Dedifferentiated amniotic fluid mesenchymal stem cell (primary cell): ENCODE measurements around the gene ZIC5.

Source experiments
- DNase-seq: peaks from one replicate; pipeline ENCODE4 v3.0.0-alpha.2; 2016; ENCODE audit errors: extremely low spot score

Gene ZIC5

DNA sequence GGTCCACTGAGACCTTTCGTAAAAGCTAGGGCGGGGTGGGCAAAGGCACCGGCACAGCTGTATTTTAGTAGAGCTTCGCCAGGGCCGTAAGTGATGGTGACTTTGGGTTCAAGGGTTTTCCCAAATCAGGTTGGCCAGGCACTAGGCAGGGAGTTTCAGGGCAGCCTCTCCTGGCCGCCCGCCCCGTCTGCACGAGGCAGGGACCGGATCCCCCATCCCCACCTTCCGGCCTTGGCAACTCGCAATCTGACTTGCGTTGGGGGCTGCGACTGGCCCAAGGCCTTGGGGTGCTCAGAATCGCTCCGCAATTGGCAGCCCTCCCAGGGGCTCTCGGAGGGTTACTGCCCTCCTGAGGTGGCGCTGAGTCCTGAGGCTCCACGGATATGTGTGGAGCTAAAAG is 4.1 kb upstream of the ZIC5 start:
- no peak for DNase-seq

DNA sequence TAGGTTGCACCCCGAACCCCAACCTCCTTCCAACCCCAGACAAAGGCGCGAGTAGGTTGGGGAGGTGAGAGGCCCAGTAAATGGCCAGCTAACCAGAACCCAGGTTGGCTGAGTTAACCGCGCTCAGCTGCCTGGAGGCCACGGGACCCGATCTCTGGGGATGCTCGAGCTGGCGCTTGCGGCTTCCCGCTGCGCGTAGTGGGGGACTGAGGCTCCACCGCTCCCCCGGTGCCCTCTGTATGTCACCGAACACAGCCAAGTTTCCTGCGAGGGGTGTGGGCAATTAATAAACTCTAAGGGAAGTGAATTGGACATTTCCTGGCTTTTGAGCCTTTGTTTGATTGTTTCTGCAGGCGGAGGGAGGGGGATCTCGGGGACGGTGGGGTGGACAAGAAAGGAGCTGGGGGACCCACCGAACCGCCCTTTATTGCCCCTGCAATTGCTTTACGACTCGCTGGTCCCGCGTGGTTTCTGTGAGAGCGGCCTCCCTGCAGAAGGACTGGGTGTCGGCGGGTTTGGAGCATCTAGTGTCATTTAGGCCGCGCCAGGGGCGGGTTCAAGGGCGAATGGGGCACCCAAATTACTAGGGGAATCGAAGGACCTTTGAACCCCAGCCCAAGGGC is 3.5 kb upstream of the ZIC5 start:
- DNase-seq: no peak

- no peak for DNase-seq
Measured at GRCh38 chr13:99974296-99974938, 2.9 kb upstream of the ZIC5 start.

GRCh38 chr13:99973808-99974185 is 2.2 kb upstream of the ZIC5 start:
- no peak for DNase-seq

DNA sequence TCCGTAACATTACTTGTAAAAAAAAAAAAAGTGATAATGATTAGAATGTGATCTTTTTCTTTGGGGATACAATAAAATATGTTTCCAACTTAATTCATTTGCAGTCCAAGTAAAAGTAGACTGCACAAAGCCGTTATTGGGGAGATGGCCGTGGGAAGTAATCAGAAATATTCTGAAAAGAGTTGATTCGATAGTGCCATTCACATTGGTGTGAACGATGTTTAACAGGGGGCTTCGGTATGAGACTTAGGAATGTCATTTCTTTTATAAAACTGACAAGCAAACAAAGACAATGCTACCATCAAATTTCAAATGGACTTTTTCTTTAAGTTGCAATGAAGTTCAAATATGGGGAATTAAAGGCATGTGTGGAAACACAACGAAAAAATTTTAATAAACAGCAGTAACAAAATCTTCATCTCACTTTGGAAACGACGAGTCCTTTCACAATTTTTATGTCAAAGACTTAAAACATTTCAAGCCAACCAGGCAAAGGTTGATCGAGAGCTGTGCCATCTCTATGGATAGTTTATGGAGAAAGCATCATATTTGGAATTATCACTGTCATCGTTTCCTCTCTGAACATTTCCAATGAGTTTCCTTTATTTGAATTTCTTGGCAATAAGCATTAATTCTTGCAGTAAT is 1.7 kb upstream of the ZIC5 start:
- no peak for DNase-seq

DNA sequence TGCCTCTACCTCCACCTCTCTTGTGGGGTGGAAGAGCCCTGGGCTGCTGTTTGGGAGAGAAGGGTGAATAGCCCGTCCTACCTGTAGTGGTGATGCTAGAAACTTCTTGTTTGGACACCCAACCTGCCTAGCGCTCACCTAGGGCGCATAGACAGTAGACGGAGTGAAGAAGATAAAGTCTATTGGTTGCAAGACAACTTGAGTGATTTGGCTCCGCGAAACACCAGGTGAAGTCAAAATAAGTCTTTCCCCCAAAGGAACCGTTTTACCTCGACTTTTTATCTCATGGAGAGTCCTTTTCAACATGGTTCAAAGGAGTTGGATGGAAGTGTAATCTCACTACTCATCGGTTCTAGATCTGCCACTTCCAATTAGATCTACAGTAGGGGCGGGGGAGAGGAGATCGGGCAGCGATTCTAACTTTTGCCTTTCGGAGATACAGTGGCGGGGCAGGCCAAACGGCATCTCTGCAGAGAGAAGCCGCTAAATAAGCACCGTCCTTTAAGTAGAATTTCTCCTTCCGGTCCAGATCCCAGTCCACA is 694 bp upstream of the ZIC5 start:
- DNase-seq: no peak

DNA sequence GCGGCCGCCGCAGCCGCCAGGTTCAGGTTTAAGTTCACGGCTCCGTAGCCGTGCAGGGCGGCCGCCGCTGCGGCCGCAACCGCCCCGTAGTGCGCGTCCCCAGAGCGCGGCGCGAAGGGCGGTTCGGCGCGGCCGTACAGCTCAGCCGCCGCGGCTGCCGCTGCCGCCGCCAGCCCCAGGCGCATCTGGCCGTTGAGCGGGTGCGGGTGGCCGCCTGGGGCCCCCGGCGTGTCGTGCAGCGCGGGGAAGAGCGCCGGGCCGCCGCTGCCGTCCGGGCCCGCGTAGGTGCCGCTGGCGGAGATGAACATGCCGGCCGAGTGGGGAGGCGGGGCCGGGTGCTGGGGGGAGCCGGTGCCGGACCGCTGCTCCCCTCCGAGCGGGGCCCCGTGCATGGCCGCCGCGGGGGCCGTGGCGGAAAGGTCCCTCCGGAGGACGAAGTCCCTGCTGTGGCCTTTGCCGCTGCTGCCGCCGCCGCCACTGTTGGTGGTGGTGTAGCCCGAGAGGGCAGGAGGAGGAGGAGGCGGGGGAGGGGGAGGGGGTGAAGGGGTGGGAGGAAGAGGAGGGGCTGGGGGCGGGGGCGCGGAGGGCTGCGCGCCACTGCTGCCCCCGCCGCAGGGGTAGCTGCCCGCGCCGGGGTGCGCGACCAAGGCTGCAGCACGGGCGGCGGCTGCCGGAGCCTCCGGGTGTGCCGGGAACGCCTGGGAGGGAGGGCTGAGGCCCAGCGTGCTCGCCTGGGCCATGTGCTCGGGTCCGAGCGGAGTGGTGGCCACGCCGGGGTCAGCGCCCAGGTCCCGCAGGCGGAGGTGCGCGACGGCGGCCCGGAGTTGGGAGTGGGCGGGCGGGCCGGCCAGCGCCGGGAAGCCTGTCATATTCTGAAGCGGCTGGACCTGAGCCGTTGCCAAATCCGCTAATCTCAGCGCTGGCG is 654 bp downstream of the ZIC5 start:
- DNase-seq: no peak

GRCh38 chr13:99969919-99970650 is 1.5 kb downstream of the ZIC5 start:
- no peak for DNase-seq

DNA sequence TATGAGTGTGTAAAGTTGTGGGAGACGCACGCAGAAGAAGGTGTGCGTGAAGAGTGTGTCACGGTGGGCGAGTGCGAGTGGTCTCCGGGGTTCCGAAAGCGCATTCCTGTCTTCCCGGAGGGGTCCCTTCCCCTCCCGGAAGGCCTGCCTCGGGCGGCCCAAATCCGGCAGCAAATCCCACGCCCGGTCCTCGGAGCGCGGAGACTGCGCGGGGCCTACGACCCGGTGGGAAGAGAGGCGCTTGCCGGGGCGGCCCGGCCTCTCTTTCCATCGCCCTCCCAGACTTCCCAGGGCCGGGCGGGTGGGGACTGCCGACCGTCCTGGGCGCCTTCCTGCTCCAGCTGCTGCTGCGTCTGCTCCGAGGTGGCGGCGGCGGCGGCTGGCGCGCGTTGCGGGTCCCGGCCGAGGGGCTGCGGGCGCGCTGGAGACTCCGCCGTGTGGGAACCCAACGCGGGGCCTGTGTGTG is 2.1 kb downstream of the ZIC5 start:
- DNase-seq: no peak

DNA sequence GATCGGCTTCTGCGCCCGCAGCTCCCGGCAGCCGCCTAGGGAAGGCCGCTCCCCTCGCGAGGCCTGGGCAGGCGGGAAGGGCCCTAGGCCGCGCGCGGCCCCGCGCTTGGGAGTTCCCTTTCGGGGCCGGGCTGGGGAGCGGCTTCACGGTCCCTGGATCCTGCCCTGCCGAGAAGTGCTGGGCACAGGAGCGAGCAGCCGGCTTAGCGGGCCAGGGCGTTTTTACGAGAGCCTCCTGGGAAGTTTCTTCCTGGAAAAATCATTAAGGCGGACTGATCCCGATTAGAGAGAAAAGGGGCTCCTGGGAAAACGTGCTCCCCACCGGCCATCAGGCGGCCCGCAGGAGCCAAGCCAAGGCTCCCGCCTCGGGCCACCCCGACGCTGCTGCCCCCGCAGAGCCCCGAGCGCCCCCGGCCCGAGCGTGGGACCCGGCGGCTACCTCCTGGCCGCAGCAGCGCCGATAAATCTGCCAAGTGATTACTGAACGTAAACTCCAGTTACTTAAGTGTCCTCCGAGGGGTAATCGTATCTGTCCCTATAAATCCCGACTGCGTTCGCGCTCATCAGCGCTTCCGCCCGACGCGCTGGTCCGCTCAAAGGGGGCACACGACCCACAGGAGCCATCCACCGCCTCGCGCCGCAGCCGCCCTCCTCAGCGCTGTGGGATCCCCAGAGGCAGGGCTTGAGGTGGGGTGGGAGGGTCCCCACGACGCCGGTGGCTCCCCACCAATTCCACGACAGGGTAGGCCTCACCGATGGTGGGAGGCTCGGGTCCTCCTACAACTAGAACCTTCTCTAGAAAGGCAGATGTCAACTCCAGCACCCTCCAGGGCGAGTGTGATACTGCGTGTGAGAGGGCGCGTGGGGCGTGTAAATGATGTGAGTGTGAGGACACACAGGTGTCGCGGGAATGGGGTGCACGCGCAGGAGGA is 2.8 kb downstream of the ZIC5 start:
- no peak for DNase-seq

- DNase-seq: no peak
Measured at GRCh38 chr13:99967869-99968520, 3.6 kb downstream of the ZIC5 start.

DNA sequence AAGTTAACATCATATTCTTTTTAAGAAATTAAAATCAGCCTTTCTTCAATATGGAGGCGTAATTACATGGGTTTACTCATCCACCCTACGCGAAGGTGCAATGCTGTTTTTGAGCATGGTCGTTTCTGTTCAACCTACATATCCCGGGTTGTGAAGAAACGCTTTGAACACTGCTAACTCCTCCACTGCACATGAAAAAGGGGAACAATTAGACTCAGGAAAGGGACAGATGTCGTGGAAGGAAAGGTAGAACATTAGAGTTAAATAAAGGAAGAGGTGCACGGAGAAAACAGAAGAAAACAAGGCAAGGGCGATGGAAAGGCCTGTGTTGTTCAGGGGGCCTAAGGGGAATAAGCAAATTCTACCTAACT is 4.1 kb downstream of the ZIC5 start:
- DNase-seq: no peak

DNA sequence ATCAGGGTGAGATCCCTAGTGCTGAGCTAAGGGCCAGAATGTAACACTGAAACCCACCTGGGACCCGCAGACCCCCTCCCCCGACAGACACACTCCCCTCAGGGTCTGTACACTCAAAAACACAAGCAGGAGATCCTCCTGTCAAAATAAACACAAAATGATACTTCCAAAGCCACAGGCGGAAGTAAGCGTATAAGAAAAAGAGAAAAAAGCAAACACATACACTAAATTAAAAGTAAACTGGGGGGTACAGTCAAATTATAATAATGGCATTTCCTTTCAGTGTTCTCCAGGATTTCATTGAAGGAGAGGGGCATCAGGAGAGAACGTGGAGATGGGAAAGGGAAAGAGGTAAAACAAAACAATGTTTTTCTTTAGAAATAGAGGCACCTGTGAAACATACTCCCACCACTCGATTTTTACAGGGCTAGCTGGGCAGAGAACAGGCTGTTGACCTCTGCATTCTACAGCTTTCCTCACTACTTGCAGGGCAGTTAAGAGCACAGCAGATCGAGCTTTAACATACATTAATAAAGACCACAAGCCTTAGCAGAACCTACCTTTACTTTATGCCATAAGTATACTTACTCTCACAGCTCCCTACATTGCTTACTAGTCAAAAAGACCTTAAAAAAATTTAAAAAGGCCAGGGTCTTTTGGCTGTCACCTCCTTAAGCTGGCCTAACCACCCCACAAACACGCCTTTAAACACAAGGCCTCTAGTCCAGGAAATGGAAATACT is 5.3 kb downstream of the ZIC5 start:
- DNase-seq: no peak

DNA sequence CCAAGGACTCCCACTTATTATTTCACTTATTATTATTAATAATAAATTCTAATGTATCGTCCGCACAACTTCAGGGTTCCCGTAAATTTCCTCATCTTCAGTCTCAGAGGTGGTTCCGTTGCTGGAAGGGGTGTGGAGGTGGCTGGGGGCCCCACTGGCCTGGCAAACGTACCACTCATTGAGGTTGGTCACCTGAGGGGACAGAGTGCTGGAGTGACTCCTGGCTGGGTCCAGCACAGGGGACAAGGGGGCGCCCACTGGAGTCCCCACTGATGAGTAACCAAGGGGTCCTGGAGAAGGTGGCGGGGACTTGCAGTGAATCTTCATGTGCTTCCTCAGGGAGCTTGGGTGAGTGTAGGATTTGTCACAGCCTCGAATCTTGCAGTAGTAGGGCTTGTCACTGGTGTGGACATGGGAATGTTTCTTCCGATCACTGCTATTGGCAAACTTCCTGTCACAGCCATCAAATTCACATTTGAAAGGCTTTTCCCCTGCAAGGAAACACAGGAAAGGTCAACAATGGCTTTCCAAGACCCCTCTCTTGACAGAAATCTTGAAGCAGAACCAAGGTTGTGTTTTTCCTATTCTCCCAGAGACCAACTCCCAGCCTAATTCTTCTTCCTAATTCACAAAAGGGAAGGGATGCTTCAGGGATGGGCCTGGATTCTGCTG is 6.1 kb downstream of the ZIC5 start:
- DNase-seq: no peak

GRCh38 chr13:99963816-99964339 is 7.7 kb downstream of the ZIC5 start:
- no peak for DNase-seq

- no peak for DNase-seq
Measured at GRCh38 chr13:99962242-99962641, 9.3 kb downstream of the ZIC5 start.

- DNase-seq: no peak
Measured at GRCh38 chr13:99961636-99962035, 9.9 kb downstream of the ZIC5 start.

DNA sequence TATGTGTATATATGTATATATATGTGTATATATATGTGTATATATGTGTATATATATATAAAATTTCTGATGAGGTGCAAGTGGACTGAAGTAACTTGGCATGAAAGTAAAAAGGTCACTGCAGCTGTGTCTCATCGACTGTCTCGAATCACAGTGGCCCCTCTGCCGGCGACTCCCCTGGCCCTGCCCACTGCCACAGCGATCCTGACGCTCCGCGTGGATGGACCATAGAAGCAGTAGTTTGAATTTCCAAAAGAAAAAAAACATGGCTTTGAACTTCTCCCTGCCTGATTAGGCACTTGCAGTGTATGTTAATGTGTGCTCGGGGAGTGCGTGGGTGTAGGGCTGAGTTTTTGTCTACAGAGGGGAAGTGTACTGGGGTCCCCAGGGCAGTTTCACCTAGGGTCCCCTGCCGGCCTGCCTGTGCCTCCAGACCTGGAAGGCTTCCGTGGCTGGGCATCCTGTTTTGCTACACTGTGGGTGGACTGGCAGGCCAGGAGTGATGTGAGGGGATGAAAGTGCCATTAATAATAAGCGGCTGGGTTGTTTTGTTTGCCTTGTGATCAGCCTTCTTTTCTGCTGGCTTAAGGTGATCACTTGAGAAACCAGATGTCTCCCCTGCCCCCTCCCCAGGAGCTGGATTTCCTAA is 10.8 kb downstream of the ZIC5 start:
- DNase-seq: no peak
